ENCODE results near the gene MIEN1.
"Not testable (repeated sequence)": the region's sequence is repeated elsewhere in the genome, so short reads cannot be mapped to it uniquely, and the experiment has no call there.

MIEN1 gene

DNA sequence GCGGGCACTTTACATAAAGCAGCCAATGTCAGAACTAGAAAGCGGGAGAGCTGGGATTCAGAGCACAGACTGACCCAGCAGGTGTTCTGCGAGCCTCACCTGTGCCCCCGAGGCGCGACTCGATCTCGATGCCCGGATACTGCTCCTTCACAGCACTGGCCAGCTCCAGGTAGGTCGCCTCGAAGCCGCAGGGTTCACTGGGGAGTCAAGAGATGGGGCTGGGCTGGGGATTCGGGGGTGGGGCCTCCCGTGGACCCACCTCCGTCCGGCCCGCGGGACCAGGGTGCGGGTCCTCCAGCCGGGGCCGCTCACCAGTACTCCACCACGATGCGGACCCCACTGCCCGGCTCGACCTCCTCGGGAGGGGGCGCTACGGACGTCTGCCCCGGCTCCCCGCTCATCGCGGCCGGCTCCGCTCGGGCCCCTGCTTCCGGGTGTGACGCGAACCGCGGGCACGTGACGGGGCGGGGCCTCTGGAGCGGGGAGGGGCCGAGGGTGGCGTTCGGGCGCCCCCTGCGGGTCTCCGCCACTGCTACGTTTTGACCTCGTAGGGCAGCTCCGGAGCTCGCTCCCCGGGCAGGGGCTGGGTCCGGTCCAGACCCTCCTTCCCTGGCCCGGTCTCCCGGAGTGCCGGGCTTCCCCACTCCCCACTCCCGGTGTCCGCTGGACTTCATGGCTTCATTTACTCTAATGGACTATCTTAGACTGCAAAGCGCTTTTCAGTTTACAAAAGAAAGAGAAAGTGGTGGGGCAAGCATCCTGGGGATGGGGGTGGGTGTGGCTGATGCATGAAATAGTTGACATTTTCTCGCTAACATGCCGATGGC, at the start of gene MIEN1:
Gene MIEN1, minus strand, starts transcription at position 438 of the 827 bp plus-strand sequence. Its CDS starts 37 bp downstream, at position 401.
- DNase-seq = peak; percentile 94

GRCh38 chr17:39777534-39778365, 47.4 kb upstream of the MIEN1 start:
- DNase-seq = no peak

- DNase-seq = no peak
Measured at GRCh38 chr17:39776252-39776651, 45.9 kb upstream of the MIEN1 start.

- DNase-seq = no peak
Measured at GRCh38 chr17:39775031-39775430, 44.7 kb upstream of the MIEN1 start.

DNA sequence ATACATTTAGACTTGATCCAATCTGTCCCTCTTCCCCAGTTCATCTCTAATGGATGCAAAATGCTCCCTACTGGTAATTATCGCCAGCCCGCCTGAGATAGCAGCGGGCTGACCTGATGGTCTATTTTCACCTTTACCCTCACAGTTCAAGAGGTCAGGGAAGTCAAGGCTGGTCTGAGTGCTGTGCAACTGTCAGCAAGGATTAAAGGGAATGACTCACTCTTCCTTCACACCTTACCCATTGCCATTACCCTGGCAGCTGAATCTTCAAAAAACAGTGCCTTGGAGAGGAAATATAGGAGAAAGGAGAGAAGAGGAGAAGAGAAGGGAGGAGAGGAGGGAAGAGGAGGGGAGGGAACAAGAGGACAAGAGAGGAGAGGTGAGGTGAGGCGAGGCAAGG, 43.7 kb upstream of the MIEN1 start:
- DNase-seq = no peak

DNA sequence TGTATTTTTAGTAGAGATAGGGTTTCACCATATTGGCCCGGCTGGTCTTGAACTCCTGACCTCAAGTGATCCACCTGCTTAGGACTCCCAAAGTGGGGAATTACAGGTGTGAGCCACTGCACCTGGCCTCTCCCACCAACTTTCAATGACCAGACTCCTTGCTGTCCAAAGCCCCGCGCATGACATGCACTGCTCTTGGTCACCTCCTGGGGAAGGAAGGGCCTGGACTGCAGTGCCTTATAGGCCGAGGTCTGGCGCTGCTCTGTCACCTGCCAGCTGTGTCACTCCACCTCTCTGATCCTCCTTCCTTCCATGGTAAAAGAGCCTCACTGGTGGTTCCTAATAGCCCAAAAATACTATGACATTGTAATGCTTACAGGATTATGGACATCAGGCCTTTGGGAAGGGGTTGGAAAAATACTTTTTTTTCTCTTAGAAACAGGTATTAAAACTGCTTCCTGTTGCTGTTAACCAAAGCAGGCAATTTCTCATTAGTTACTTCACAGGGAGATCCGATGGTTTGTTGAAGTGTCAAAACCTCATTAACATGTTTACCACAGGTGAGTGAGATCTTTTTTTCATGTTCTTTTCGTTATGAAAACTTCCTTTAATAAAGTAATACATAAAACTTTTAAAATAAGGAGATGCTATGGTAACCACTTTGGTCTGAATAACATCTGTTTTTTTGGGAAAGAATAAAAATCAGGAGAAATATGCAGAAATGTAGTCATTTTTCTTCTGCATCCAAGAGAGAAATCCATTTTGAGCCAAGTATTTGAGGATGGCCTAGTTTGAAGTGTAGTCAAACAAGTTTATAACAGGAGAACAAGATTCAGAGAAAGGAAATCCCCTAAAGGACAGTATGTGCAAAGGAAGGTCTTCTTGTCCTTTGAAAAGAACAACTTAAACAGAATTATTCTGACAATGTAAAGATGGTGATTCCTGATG, 42.9 kb upstream of the MIEN1 start:
- no peak for DNase-seq

DNA sequence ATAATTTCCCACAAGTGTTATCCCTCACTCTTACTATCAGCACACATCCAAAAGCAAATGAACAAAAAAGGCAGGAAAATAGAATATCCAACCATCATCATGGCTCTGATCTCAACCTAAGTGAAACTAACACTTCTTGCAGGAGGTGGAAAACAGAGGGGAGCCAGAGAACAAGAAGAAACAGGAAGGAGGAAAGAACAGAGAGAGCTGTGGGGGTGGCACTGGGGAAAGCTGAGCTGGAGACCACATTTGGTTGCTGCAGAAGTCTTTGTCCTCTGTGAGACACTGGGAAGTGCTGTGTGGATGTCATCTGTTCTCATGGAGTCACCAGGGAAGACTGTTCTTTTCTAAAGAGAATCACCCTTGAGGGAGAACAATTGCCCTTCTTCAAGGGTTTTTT, 42.1 kb upstream of the MIEN1 start:
- DNase-seq = no peak

GRCh38 chr17:39769974-39770587, 39.7 kb upstream of the MIEN1 start:
- DNase-seq = peak; percentile 80

- DNase-seq = no peak
Measured at GRCh38 chr17:39767147-39767546, 36.8 kb upstream of the MIEN1 start.

DNA sequence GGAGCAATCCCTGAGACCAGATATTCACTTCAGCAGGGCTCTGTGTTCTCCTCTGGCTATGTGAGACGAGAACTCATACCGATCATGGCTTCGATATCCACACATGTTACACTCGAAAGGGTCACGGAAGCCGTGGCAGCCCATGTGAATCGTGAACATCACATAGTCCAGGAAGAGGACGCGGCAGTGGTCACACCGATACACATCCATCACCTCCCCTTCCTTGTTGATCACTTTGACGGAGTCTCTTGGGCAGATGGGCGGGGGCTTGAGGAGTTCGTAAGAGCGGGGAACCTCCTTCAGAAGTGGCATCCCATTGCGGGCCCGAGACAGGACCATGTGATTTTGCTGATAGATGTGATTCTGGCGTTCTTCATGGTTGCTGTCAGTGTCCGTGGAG, 35.4 kb upstream of the MIEN1 start:
- DNase-seq = no peak

DNA sequence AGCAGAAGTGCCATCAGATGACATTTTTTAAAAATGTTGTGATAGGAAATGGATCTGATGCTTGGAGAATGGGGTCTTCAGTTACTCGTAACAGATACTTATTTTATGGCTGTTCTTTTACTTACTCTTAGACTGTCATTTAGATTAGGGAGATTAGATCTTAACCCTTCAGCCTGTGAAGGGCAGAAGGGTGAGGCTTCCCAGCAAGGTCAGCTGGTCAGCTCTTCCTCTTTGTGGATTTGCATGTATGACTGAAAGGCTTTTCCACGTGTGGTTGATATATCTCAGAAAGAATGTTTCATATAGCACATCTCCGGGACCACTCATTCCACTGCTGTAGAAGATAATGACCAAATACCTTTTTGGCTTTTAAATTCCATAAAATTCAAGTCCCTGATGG, 34.8 kb upstream of the MIEN1 start:
- DNase-seq = no peak

DNA sequence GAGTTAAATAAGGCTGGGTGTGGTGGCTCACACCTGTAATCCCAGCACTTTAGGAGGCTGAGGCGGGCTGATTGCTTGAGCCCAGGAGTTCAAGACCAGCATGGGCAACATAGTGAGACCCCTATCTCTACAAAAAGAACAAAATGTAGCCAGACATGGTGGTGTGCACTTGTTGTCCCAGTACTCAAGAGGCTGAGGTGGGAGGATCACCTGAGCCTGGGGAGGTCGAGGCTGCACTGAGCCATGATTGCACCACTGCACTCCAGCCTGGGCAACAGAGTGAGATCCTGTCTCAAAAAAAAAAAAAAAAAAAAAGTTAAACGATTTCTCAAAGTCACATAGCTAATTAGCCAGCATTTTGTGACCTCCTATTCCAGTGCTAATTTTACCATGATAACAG, 33.8 kb upstream of the MIEN1 start:
- not testable (repeated sequence) for DNase-seq

- no peak for DNase-seq
Measured at GRCh38 chr17:39763051-39763820, 32.9 kb upstream of the MIEN1 start.

DNA sequence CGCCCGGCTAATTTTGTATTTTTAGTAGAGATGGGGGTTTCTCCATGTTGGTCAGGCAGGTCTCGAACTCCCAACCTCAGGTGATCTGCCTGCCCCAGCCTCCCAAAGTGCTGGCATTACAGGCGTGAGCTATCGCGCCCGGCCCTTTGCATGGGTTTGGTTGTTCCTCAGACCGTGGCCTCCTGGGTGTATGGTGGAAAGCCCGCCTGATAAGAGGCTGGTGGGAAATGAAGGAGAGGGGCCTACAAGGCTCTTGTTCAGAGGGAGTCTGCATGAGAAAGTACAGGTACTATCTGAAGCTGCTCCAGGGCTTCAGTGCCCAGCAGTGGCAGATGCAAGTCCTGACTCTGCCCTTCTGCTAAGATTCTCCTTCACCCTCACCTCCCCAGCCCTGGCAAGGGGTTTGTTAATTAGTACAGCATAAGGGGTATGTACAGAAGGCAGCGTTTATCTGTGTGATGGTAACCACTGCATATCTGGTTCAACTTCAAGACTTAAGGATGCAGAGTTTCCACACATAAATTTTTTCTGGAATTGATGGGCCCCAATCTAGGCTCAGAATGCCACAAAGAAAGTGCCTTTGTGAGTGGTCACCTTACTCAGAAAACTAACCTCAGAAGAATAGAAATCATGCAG, 31.6 kb upstream of the MIEN1 start:
- DNase-seq = no peak

- DNase-seq = no peak
Measured at GRCh38 chr17:39759204-39759603, 28.9 kb upstream of the MIEN1 start.

GRCh38 chr17:39757931-39758873, 27.9 kb upstream of the MIEN1 start:
- DNase-seq = peak; percentile 72

DNA sequence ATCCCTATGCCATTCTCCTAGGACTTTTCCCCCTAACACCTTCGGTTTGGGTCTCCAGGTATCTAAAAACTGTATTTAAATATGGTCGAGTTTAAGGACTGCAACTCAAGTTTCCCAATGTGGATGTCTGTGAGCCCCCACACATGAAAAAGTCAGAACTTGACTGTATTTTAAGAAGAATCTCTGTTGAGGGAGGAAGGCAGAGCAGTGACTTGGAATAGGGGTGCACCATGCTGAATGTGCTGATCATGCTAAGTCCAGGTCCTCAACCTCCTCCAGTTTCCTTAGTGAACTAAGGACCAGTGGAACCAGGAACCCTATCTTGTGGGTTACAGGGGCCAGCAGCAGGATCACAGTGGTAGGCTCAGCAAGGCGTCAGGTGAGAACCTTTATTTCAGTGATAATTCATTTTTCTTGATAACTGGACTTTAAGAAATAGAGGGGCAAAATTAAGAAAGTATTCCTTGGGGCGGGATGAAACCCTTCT, 26.9 kb upstream of the MIEN1 start:
- DNase-seq = no peak

DNA sequence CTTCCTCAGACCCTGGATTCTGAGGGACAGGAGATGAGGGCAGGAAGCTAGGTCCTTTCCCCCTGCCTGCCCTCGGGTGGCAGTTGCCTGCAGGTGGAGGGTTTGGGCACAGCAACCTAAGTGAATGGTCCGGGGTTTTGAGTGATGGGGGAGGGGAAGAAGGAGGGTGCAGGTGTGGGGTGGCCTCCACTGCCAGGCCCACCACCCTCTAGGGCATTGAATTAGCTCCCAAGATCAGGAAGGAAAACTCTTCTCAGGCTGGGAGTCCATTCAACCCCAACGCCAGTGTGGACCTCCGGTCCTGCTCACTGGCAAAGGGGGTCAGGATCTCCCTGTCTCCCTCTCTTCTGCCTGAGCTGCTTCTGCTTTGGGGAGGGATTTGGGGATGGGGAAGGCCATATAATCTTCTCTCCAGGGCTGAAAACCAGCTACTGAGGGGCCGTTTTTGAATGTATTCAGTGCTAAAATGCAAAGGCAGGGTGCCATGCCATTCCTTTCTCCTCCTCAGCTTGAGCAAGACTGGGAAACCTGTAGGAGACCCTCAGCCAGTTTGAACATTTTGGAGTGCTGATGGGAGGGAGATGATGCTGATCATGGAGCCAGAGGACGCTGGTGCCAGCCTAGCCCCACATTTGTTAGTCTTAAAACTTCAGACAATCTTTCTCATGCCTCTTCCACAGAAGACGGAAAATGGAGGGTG, 26.2 kb upstream of the MIEN1 start:
- DNase-seq = no peak
